ENCODE data around the gene GSTM3.
"Not testable (repeated sequence)": the region's sequence is repeated elsewhere in the genome, so short reads cannot be mapped to it uniquely, and the experiment has no call there.

- not testable (repeated sequence) for TF ChIP-seq POLR2A (IDR thresholded peaks at IDR 0.05; ENCODE audit: insufficient read depth in 1 of 2, low read depth in 2 of 2, low read length in 2 of 2); ZNF280B (CRISPR knock-in tag; IDR thresholded peaks at IDR 0.05; ENCODE audit: borderline replicate concordance); MXD4 (CRISPR knock-in tag; IDR thresholded peaks at IDR 0.05); CTCF (CRISPR knock-in tag; IDR thresholded peaks at IDR 0.05)
Observed at GRCh38 chr1:109685399-109685798, 55.4 kb downstream of the GSTM3 start.

All from HepG2 (cell line).